ENCODE results near the gene NDFIP1.

NDFIP1 gene

GRCh38 chr5:142133330-142134206 lies 25.0 kb downstream of the NDFIP1 start:
- in situ Hi-C loops (cut with HindIII; ENCODE audit: low sequenced_read_pairs): no loop called here
- DNase-seq (ENCODE audit: low read depth, low spot score): no peak
- H3K4me3 ChIP-seq (ENCODE audit: low read depth, low read length): no peak overlapping the region
- no peak for TF ChIP-seq CTCF (IDR thresholded peaks at IDR 0.05; ENCODE audit: low read depth, low read length)

DNA sequence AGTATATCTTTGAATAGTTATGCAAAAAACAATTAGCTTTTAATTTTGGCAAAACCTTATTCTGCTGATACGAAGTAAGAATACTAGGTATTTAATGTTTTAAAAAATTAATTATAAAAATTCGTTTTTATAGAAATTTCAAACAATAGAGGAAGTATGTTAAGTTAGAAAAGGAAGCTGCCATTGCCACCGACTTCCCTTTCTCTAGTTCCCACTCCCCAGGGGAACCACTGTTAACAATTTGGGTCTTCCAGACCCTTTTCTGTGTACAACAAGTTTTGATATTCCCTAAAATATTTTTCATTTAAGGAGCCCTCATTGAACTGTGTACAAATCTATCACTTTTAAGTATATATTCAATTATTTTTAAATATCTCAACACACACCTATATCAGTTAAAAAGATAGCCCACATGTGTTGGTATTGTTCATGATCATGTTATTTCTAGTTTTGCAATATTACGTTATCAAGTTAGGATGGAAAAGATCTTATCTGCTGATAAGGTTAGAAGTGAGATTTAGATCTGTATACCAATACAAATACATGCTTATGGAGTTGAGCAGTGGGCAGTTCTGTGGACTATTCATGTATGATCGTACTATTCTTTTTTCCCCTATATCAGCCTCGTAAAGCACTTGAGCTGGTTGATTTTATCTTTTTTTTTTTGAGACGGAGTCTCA lies 25.9 kb downstream of the NDFIP1 start:
- TF ChIP-seq CTCF (IDR thresholded peaks at IDR 0.05; ENCODE audit: low read depth, low read length): no peak
- H3K4me3 ChIP-seq (ENCODE audit: low read depth, low read length): no peak overlapping the region
- no peak for DNase-seq (ENCODE audit: low read depth, low spot score)
- in situ Hi-C loops (cut with HindIII; ENCODE audit: low sequenced_read_pairs): no loop called here

- DNase-seq (ENCODE audit: low read depth, low spot score): no peak
- no peak overlapping the region for H3K4me3 ChIP-seq (ENCODE audit: low read depth, low read length)
- no peak for TF ChIP-seq CTCF (IDR thresholded peaks at IDR 0.05; ENCODE audit: low read depth, low read length)
- in situ Hi-C loops (cut with HindIII; ENCODE audit: low sequenced_read_pairs): no loop called here
These were observed 32.9 kb downstream of the NDFIP1 start for GRCh38 chr5:142141463-142141862.

DNA sequence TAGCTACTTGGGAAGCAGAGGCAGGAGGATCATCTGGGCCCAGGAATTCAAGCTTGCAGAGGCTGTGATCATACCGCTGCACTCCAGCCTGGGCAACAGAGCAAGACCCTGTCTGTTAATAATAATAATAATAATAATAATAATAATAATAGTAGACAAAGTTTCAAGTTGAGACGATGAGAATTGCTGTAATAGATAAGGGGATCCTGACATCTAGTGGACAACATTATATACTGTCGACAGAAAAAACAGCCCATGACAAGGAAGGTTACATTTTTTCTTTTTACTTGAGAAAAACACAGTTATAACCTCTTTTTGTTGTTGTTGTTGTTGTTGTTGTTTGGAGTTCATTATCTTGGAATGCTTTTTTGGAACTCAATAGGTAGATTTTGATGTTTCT lies 35.3 kb downstream of the NDFIP1 start:
- H3K4me3 ChIP-seq (ENCODE audit: low read depth, low read length): no peak overlapping the region
- peak; percentile 36 for DNase-seq (ENCODE audit: low read depth, low spot score)
- in situ Hi-C loops (cut with HindIII; ENCODE audit: low sequenced_read_pairs): no loop called here
- TF ChIP-seq CTCF (IDR thresholded peaks at IDR 0.05; ENCODE audit: low read depth, low read length): peak; percentile 38

DNA sequence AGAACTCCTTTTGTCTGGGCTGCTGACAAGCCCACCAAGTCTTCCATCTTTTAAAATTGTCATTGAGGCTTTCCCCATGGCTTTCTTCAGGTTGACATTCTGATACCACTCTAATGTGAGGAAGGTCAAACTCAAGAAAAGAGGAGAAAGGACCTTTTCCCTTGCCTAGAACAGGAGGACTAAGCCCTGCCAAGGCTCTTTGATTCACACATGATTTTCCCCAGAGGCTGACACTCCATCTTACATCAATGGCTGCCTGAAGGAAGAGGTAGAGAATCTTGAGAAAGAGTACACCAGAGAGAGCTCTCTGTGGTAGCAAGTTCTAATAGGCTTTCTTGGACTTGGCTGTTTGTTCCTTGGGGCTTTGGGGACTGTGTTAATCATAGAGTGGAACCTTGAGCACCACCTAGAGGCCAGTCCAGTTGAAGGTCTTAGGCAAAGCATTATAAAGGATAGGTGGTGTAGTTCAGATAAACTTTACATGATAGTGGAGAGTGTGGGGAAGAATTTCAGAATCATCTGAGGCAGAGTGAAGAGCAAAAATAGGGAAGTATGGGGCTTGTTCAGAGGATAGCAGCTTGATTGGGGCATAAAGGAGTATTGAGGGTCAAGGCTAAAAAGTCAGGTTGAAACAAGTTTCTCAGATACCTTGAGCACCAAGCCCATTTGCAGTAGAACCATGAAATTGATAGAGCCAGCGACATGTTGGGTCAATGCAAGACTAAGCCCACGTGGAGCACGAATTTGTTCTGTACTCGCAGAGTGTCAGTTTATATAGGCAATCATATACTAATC lies 36.7 kb downstream of the NDFIP1 start:
- TF ChIP-seq CTCF (IDR thresholded peaks at IDR 0.05; ENCODE audit: low read depth, low read length): peak; percentile 83
- in situ Hi-C loops (cut with HindIII; ENCODE audit: low sequenced_read_pairs): no loop called here
- DNase-seq (ENCODE audit: low read depth, low spot score): peak; percentile 69
- no peak overlapping the region for H3K4me3 ChIP-seq (ENCODE audit: low read depth, low read length)

DNA sequence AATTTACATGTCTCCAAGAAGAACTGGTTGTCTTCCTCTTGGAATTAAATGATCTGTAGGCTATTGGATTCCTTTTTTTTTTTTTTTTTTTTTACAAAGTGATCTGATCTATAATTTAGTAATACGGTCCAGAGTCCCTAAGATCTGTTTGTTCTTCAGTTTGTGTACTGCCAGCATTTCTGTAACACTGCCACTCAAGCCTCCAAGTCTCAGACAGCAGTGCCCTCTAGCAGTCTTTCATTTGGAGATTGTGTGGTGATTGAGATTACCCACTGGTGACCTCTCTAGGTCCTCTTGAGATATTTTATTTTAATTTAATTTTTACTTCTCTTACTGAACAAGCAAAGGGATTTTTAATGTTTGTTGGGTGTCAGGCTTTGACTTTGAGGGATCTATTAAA lies 40.8 kb downstream of the NDFIP1 start:
- no peak for DNase-seq (ENCODE audit: low read depth, low spot score)
- in situ Hi-C loops (cut with HindIII; ENCODE audit: low sequenced_read_pairs): no loop called here
- no peak for TF ChIP-seq CTCF (IDR thresholded peaks at IDR 0.05; ENCODE audit: low read depth, low read length)
- H3K4me3 ChIP-seq (ENCODE audit: low read depth, low read length): no peak overlapping the region

Data from astrocyte of the spinal cord (primary cell).